Parathyroid adenoma (tissue), 2 donors: Measurements from ENCODE around the gene WDR5.

Source experiments
- H2AFZ ChIP-seq: fragments of 300-600 bp; sonication (generic); one replicate; pipeline ENCODE4 v1.7.0; 2017; ENCODE audit warnings: antibody characterized with exemption, mild to moderate bottlenecking
- H3K27ac ChIP-seq: fragments of 300-600 bp; sonication (generic); one replicate; pipeline ENCODE4 v1.7.0; 2017
- H3K27me3 ChIP-seq: fragments of 300-600 bp; sonication (generic); one replicate; pipeline ENCODE4 v1.7.0; 2017; ENCODE audit warnings: low read length; ENCODE audit not compliant: control insufficient read depth, insufficient read depth
- H3K36me3 ChIP-seq: fragments of 300-600 bp; sonication (generic); one replicate; pipeline ENCODE4 v1.7.0; 2017; ENCODE audit warnings: low read length; ENCODE audit not compliant: control insufficient read depth, insufficient read depth
- H3K4me1 ChIP-seq: fragments of 300-600 bp; sonication (generic); one replicate; pipeline ENCODE4 v1.7.0; 2017; ENCODE audit warnings: control low read depth
- H3K4me2 ChIP-seq: fragments of 300-600 bp; sonication (generic); one replicate; pipeline ENCODE4 v1.7.0; 2017; ENCODE audit warnings: low read length
- H3K4me3 ChIP-seq: fragments of 300-600 bp; sonication (generic); one replicate; pipeline ENCODE4 v1.7.0; 2017; ENCODE audit warnings: low read depth, low read length
- H3K79me2 ChIP-seq: fragments of 300-600 bp; sonication (generic); one replicate; pipeline ENCODE4 v1.7.0; 2017; ENCODE audit warnings: control low read depth
- H3K9ac ChIP-seq: fragments of 300-600 bp; sonication (generic); one replicate; pipeline ENCODE4 v1.7.0; 2017; ENCODE audit warnings: mild to moderate bottlenecking
- H3K9me3 ChIP-seq: fragments of 300-600 bp; sonication (generic); one replicate; pipeline ENCODE4 v1.7.0; 2017; ENCODE audit warnings: low read length; ENCODE audit not compliant: control insufficient read depth
- TF ChIP-seq, protein P1 (sequence below): fragments of 300-600 bp; sonication (generic); IDR thresholded peaks from one replicate; pipeline ENCODE4 v1.7.0; 2017; ENCODE audit warnings: antibody characterized with exemption, mild to moderate bottlenecking
- donor health status: primary hyperparathyroidism.

WDR5 gene

DNA sequence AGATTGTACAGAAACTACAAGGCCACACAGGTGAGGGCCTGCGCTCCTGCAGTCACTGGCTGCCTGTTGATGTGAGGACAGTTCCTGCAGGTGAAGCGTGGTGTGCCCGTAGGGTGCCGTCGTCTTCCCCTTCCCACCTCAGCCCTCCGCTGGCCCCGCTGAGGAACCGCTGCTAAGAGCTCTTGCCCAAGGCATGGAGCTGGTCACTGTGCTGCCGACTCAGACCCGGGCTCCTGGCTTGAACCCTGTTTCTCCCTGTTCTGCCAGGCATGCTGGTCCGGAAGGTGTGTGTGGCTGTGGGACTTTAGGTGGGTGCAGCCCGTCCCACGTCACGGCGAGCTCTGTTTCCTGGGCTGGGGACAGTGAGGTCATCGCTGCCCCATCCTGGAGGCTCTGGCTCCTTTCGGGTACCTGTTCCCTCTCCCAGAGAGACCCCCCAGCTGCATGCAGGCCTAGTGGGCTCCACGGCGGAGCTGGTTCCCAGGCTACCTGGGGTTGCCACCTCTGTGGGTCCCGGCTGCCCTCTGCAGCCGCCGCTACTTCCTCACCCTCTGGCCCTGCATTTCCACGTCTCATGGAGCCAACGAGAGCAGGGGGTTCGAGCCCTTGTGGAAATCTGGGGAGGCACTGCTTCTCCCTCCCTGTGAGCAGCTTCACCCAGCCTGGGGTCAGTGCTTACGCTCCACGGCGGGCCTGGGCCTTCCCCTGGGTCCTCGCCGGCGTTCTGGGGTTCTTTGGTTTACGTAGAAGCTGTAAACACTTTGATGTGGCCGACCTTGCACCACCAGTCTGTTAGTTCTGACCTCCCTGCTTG is 20.9 kb downstream of the WDR5 start:
- Histone ChIP-seq H3K79me2 (no peaks in the 10 kb centered on the region), H3K36me3 (no peaks in the 10 kb centered on the region), H2AFZ (no peak overlapping the region), H3K27me3 (no peaks in the 10 kb centered on the region), H3K4me3 (no peak overlapping the region), H3K4me2 (no peak overlapping the region), H3K9me3 (no peaks in the 10 kb centered on the region), H3K4me1 (no peaks in the 10 kb centered on the region), H3K9ac (no peak overlapping the region), H3K27ac (no peak overlapping the region)
- TF ChIP-seq, protein P1, sequence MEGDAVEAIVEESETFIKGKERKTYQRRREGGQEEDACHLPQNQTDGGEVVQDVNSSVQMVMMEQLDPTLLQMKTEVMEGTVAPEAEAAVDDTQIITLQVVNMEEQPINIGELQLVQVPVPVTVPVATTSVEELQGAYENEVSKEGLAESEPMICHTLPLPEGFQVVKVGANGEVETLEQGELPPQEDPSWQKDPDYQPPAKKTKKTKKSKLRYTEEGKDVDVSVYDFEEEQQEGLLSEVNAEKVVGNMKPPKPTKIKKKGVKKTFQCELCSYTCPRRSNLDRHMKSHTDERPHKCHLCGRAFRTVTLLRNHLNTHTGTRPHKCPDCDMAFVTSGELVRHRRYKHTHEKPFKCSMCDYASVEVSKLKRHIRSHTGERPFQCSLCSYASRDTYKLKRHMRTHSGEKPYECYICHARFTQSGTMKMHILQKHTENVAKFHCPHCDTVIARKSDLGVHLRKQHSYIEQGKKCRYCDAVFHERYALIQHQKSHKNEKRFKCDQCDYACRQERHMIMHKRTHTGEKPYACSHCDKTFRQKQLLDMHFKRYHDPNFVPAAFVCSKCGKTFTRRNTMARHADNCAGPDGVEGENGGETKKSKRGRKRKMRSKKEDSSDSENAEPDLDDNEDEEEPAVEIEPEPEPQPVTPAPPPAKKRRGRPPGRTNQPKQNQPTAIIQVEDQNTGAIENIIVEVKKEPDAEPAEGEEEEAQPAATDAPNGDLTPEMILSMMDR = no peak

DNA sequence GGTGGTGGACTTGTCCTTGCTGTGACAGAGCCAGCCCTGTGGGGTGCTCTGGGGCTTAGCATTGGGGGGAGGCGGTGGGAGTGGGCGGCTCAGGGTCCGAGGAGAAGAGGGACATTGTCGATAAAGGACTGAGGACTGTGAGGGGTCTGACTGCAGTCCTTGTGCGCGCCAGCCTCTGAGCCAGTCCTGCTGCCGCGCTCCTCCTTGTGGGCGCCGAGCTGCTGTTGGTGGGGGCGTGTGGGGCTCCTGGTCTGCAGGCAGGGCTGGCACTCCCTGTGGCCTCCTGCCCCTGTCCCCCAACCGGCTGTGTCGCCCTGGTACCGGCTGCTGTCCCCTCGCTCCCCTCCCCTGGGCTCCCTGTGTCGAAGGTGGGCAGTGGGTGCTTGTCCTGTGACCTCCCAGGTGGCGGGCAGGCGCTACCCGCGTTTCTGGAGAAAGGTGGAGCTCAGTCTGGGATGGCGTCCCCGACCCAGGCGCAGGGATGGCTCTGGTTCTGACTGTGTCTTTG is 21.6 kb downstream of the WDR5 start:
- Histone ChIP-seq H3K79me2 (no peaks in the 10 kb centered on the region), H2AFZ (no peak overlapping the region), H3K27ac (no peak overlapping the region), H3K4me3 (no peak overlapping the region), H3K9ac (no peak overlapping the region), H3K4me1 (no peaks in the 10 kb centered on the region), H3K9me3 (no peaks in the 10 kb centered on the region), H3K36me3 (no peaks in the 10 kb centered on the region), H3K4me2 (no peak overlapping the region), H3K27me3 (no peaks in the 10 kb centered on the region)
- TF ChIP-seq, protein P1 = no peak

DNA sequence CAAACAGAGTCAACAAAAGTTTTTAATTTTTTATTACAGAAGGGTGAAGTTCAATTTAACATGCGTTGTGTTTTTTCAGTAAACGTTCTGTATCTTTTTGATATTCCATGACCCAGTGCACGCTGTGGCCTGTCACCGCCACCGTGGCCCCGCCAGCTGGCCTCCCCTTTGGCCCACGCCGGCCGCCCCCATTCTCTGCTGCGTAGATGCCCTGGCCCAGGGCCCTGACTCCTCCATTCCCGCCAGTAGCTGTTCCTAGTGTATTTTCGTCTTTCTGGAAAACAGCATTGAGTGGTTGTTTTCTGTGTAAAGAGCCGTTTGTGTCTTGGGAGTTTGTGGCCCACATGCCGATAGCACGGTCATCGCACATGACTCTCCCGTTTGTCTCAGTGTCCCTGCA is 22.4 kb downstream of the WDR5 start:
- Histone ChIP-seq H3K27ac (no peak overlapping the region), H3K79me2 (no peaks in the 10 kb centered on the region), H3K4me1 (no peaks in the 10 kb centered on the region), H2AFZ (no peak overlapping the region), H3K4me2 (no peak overlapping the region), H3K4me3 (no peak overlapping the region), H3K9ac (no peak overlapping the region), H3K36me3 (no peaks in the 10 kb centered on the region), H3K27me3 (no peaks in the 10 kb centered on the region), H3K9me3 (no peaks in the 10 kb centered on the region)
- TF ChIP-seq, protein P1 = no peak

DNA sequence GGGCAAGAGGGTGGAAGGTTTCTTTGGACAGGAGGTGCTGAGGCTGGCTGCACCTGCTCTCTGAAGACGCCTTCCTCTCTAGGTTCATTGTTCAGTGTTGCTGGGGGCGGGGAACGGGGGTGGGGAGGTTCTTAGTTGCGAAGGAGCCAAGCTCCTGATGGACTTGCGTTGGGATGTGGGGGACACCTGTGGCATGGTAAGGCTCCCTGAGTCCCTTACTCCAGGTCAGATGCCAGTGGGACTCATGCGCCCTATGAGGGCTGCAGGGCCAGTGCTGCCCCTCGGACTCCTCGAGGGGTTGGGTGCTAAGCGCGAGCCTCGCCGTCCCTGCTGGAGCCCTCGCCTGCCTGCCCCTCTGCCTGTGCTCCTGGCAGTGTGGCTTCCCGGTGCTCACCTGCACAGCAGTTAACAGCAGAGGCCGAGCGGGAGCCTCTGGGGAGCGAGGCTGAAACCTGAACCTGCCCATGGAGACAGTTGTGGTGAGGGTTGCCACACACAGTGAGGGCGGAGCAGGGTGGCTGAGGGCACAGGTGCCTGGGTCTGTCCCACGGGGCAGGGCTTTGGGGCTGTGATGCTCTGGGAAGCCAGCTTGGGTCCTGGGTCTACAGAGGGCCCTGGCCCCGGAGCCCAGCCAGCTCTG is 23.0 kb downstream of the WDR5 start:
- Histone ChIP-seq H3K79me2 (no peaks in the 10 kb centered on the region), H3K9ac (no peak overlapping the region), H3K4me3 (no peak overlapping the region), H3K4me2 (no peak overlapping the region), H2AFZ (no peak overlapping the region), H3K9me3 (no peaks in the 10 kb centered on the region), H3K4me1 (no peaks in the 10 kb centered on the region), H3K27ac (no peak overlapping the region), H3K36me3 (no peaks in the 10 kb centered on the region), H3K27me3 (no peaks in the 10 kb centered on the region)
- TF ChIP-seq, protein P1 = no peak
